DND-41 (cell line): ENCODE data around the gene APOM.

Source experiments
- ATAC-seq: fragments of 200-7000 bp; cut with Tn5 transposase; 3 replicates; pipeline ENCODE4 v1.9.1; 2021; ENCODE audit warnings: low read depth; ENCODE audit not compliant: insufficient read depth
- DNase-seq: peaks from one replicate; pipeline ENCODE4 v3.0.0-alpha.2; 2020
- H2AFZ ChIP-seq: 2 replicates; pipeline ENCODE4 v1.6.0; 2012; ENCODE audit warnings: low read depth, low read length
- H3K27ac ChIP-seq: 2 replicates; pipeline ENCODE4 v1.5.1; 2012; ENCODE audit warnings: low read length, inconsistent platforms
- H3K27me3 ChIP-seq: fragments of 200-600 bp; sonication (generic); 2 replicates; pipeline ENCODE4 v1.6.0; 2012; ENCODE audit warnings: low read length, mild to moderate bottlenecking, inconsistent platforms; ENCODE audit not compliant: insufficient read depth, poor library complexity
- H3K36me3 ChIP-seq: 2 replicates; pipeline ENCODE4 v1.5.1; 2012; ENCODE audit warnings: low read length, inconsistent platforms; ENCODE audit not compliant: insufficient read depth
- H3K4me1 ChIP-seq: 2 replicates; pipeline ENCODE4 v1.5.1; 2012; ENCODE audit warnings: mild to moderate bottlenecking, low read length; ENCODE audit not compliant: insufficient read depth
- H3K4me2 ChIP-seq: 2 replicates; pipeline ENCODE4 v1.6.0; 2012; ENCODE audit warnings: mild to moderate bottlenecking, moderate library complexity, low read length, inconsistent platforms; ENCODE audit not compliant: insufficient read depth
- H3K4me3 ChIP-seq, 2 experiments: fragments of 200-600 bp in 1 of 2; shearing (Covaris generic) in 1 of 2; 2 replicates each; pipeline ENCODE4 v1.5.1; 2012 to 2016; ENCODE audit warnings: inconsistent platforms in 2 of 2, low read length in 2 of 2, mild to moderate bottlenecking in 2 of 2, low read depth in 1 of 2, moderate library complexity in 1 of 2
- H3K79me2 ChIP-seq: 2 replicates; pipeline ENCODE4 v1.6.0; 2012; ENCODE audit warnings: low read length, inconsistent platforms; ENCODE audit not compliant: insufficient read depth
- H3K9ac ChIP-seq: 2 replicates; pipeline ENCODE4 v1.6.0; 2012; ENCODE audit warnings: low read depth, mild to moderate bottlenecking, inconsistent platforms, low read length, moderate library complexity
- H3K9me3 ChIP-seq: 2 replicates; pipeline ENCODE4 v1.5.1; 2012; ENCODE audit warnings: low read length, moderate library complexity, mild to moderate bottlenecking, inconsistent platforms; ENCODE audit not compliant: insufficient read depth, severe bottlenecking
- H4K20me1 ChIP-seq: 2 replicates; pipeline ENCODE4 v1.6.0; 2012; ENCODE audit warnings: low read length; ENCODE audit not compliant: insufficient read depth
- EZH2 ChIP-seq: IDR thresholded peaks from 3 replicates; pipeline ENCODE4 v1.6.1; 2012; ENCODE audit warnings: borderline replicate concordance, low read depth, mild to moderate bottlenecking, moderate library complexity, low read length, inconsistent platforms; ENCODE audit not compliant: severe bottlenecking
- TF ChIP-seq, protein P1 (sequence below): IDR thresholded peaks from 2 replicates; pipeline ENCODE4 v1.5.1; 2012; ENCODE audit warnings: borderline replicate concordance, low read length, moderate library complexity, mild to moderate bottlenecking; ENCODE audit not compliant: poor library complexity, severe bottlenecking; ENCODE audit errors: extremely low read depth

APOM gene

DNA sequence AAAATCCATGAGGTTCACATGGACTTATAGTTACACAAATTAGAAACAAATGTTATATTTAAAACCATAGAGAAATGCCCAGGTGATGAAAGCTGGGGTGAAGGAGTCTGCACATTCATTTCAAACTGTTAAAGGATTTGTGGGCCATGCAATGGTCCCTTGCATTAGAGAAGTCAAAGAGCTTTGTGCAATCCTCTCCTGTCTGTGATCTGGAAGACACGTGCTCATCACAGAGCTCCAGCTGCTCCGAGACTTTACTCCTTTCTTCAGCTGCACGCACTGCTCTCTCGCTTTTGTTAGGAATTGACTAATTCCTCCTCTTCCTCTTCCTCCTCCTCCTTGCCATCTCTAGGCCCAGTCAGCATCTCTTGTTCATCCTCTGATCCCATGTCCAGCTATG is 44.7 kb upstream of the APOM start:
- TF ChIP-seq EZH2, result no peak
- TF ChIP-seq, protein P1, sequence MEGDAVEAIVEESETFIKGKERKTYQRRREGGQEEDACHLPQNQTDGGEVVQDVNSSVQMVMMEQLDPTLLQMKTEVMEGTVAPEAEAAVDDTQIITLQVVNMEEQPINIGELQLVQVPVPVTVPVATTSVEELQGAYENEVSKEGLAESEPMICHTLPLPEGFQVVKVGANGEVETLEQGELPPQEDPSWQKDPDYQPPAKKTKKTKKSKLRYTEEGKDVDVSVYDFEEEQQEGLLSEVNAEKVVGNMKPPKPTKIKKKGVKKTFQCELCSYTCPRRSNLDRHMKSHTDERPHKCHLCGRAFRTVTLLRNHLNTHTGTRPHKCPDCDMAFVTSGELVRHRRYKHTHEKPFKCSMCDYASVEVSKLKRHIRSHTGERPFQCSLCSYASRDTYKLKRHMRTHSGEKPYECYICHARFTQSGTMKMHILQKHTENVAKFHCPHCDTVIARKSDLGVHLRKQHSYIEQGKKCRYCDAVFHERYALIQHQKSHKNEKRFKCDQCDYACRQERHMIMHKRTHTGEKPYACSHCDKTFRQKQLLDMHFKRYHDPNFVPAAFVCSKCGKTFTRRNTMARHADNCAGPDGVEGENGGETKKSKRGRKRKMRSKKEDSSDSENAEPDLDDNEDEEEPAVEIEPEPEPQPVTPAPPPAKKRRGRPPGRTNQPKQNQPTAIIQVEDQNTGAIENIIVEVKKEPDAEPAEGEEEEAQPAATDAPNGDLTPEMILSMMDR, result no peak
- no peak overlapping the region for H3K9ac ChIP-seq
- H3K4me1 ChIP-seq, result peaks cover 19% of the 10 kb centered on the region
- H3K4me3 ChIP-seq, result no peak overlapping the region
- peaks cover 7% of the 10 kb centered on the region for H3K79me2 ChIP-seq
- no peak overlapping the region for H2AFZ ChIP-seq
- DNase-seq (no peak), ATAC-seq (no peak)
- H3K27ac ChIP-seq, result no peak overlapping the region
- no peaks in the 10 kb centered on the region for H3K27me3 ChIP-seq
- H3K36me3 ChIP-seq, result no peaks in the 10 kb centered on the region
- no peak overlapping the region for H3K4me2 ChIP-seq
- no peaks in the 10 kb centered on the region for H3K9me3 ChIP-seq
- no peaks in the 10 kb centered on the region for H4K20me1 ChIP-seq

DNA sequence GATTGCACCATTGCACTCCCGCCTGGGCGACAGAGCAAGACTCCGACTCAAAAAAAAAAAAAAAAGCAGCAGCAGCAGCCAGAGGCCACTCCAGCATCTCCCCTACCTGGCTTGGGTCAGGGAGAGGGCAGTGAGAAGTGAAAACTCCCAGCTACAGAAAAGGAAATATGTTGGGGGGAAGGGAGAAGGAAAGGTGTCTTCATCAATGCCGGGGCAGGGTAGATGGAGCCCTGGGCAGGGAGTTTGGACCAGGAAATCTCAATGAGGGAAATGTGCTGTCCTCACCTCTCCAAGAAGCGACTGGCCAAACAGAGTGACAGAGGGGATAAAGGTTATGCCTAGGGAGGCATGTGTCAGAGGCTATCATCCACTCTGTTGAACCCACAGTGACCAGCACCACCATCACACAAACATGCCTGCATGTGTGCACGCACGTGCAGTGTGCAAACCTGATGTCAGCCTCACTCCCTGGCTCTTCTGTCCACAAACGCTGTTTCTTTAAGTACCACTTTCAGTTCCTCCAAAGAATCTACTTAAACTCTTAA is 41.5 kb upstream of the APOM start:
- H3K79me2 ChIP-seq, result peaks cover 15% of the 10 kb centered on the region
- H3K27ac ChIP-seq, result no peak overlapping the region
- no peak overlapping the region for H3K9ac ChIP-seq
- no peak for ATAC-seq
- no peak overlapping the region for H2AFZ ChIP-seq
- H3K4me2 ChIP-seq, result no peak overlapping the region
- H3K4me3 ChIP-seq, result no peak overlapping the region
- H4K20me1 ChIP-seq, result no peaks in the 10 kb centered on the region
- DNase-seq, result no peak
- H3K4me1 ChIP-seq, result peaks cover 34% of the 10 kb centered on the region
- no peaks in the 10 kb centered on the region for H3K27me3 ChIP-seq
- no peaks in the 10 kb centered on the region for H3K9me3 ChIP-seq
- H3K36me3 ChIP-seq, result no peaks in the 10 kb centered on the region
- no peak for TF ChIP-seq EZH2

DNA sequence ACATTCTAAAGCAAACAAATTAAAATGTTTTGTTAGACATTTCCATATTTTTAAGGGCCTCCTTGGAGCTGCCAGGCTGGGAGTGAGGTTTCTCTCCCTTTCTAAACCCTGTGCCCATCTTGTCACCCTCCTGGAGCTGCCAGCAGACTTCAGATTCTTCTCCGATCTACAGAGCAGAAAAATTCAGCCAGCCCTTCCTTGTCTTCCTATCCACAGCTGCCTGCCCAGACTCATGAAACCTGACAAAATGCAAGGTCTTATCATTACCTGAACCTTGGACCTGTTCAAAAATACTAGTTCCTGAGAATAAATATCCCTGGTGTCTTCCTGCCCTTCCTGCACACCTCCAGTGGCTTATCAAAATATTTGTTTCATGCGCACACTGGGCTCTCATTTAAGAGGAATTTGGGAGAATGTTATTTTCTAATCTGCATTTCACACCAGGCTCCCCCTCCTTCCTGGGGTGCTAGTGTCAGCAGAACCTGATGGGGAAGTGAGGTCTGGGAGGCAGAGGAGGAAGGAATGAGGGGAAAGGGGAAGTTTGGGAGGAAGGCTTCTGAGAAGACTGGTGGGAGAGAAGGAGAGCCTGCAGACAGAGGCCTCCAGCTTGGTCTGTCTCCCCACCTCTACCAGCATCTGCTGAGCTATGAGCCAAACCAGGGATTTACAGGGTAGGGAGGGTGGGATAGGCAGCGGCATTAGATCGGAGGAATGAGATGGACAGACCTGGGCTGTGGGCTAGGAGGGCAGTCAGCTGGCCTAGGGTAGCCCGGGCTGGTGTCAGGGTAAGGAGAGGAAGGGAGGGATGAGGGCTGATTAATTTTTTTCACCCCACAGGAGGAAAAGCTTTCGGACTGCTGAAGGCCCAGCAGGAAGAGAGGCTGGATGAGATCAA is 40.8 kb upstream of the APOM start, which contains the start of gene AIF1:
Gene AIF1 (plus strand): TSS at position 551 of the 895 bp plus-strand sequence. CDS start 96 bp downstream, at position 647.
- TF ChIP-seq EZH2, result no peak
- TF ChIP-seq, protein P1, result no peak
- H3K27ac ChIP-seq, result peak within 1 kb of the TSS; percentile 95
- peak within 1 kb of the TSS; percentile 74 for H2AFZ ChIP-seq
- DNase-seq, result no peak
- H3K9ac ChIP-seq, result peak within 1 kb of the TSS; percentile 75
- H3K36me3 ChIP-seq, result no peaks in the 10 kb centered on the region
- H3K9me3 ChIP-seq, result no peaks in the 10 kb centered on the region
- peaks cover 40% of the 10 kb centered on the region for H3K4me1 ChIP-seq
- H3K4me3 ChIP-seq, result peak within 1 kb of the TSS; percentile 14 to 64; a peak in 3 of 4 replicates
- no peaks in the 10 kb centered on the region for H4K20me1 ChIP-seq
- no peak for ATAC-seq
- H3K27me3 ChIP-seq, result no peaks in the 10 kb centered on the region
- H3K4me2 ChIP-seq, result peak within 1 kb of the TSS; percentile 71
- H3K79me2 ChIP-seq, result peaks cover 19% of the 10 kb centered on the region

DNA sequence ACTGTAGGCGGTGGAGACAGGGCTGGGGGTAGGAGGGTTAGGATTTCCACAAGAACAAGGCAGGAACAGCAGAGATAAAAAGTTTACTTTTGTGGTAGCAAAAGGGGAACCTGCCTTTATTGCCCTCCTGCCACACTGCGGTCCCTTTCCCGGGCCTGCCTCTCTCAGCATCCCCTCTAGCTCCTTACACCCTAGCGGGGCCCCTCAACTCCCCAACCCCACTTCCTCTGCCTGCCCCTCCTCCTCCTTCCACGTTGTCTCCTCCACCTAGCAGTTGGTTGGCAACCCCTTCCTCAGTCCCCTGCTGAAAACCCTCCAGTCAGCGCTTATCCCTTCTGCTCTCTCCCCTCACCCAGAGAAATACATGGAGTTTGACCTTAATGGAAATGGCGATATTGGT is 39.9 kb upstream of the APOM start:
- Histone ChIP-seq H3K9me3 (no peaks in the 10 kb centered on the region), H2AFZ (peak overlapping the region; percentile 74), H4K20me1 (no peaks in the 10 kb centered on the region), H3K36me3 (no peaks in the 10 kb centered on the region), H3K79me2 (peaks cover 21% of the 10 kb centered on the region), H3K27ac (peak overlapping the region; percentile 95), H3K4me3 (peak overlapping the region; percentile 14 to 64; a peak in 3 of 4 replicates), H3K4me1 (peaks cover 40% of the 10 kb centered on the region), H3K9ac (peak overlapping the region; percentile 75), H3K27me3 (no peaks in the 10 kb centered on the region), H3K4me2 (peak overlapping the region; percentile 71)
- ATAC-seq, result peak; percentile 41
- peak; percentile 83 for DNase-seq
- no peak for TF ChIP-seq EZH2
- TF ChIP-seq, protein P1, result peak; percentile 4
